ENCODE measurements around the gene TBCC.
"Not testable (repeated sequence)": the region's sequence is repeated elsewhere in the genome, so short reads cannot be mapped to it uniquely, and the experiment has no call there.

The TBCC gene

DNA sequence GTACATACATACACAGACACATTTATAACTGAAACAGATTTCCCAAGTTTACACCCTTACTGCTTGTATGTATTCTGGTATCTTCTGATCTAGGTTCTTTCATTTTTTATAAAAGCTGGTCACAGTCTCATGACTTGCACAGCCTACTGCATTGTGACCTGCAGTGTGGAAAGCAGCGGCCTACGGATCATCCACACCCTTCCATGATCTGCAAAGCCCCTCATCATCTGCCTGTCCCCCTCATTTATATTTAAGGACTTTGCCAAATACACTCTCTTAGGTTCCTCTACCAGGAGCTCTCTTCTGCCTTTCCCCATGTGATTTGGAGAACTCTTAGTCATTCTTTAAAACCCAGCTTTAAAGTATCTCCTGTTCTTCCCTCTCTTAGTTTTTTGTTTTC, 23.9 kb upstream of the TBCC start:
- no peak for DNase-seq (ENCODE audit: low spot score)

DNA sequence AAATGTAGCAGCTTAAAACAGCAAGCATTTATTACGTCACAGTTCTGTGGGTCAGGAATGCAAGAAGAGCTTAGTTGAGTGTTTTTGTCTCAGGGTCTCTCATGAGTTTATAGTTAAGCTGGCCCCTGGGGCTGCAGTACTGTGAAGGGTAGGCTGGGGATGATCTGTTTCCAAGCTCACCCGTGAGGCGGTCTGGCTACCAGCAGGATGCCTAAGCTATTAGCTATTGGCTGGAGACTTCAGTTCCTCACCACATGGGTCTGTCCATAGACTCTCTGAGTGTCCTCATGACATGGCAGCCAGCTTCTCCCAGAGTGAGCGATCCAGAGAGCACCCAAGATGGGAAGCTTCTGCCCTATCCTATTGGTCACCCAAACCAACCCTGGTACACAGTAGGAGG, 23.1 kb upstream of the TBCC start:
- no peak for DNase-seq (ENCODE audit: low spot score)

DNA sequence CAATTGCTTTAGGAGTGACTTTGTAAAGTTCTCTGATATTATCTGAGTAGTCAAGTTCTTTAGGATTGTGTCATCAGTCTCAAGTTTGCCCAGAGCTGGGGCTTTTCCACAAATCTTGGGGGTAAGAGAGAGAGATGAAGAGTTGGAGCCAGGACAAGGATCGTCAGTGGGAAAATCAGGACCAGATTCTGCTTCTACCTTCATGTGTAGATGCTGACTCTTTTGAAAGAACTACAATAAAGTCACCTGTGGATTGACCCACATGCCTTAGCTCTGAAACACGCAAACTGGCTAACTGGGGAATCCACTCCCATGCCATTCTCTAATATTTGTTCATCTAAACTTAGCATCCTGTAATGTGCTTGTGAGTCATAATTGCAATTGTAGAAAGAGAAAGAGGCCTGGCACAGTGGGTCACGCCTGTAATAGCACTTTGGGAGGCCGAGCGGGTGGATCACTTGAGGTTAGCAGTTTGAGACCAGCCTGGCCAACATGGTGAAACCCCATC, 20.3 kb upstream of the TBCC start:
- no peak for DNase-seq (ENCODE audit: low spot score)

DNA sequence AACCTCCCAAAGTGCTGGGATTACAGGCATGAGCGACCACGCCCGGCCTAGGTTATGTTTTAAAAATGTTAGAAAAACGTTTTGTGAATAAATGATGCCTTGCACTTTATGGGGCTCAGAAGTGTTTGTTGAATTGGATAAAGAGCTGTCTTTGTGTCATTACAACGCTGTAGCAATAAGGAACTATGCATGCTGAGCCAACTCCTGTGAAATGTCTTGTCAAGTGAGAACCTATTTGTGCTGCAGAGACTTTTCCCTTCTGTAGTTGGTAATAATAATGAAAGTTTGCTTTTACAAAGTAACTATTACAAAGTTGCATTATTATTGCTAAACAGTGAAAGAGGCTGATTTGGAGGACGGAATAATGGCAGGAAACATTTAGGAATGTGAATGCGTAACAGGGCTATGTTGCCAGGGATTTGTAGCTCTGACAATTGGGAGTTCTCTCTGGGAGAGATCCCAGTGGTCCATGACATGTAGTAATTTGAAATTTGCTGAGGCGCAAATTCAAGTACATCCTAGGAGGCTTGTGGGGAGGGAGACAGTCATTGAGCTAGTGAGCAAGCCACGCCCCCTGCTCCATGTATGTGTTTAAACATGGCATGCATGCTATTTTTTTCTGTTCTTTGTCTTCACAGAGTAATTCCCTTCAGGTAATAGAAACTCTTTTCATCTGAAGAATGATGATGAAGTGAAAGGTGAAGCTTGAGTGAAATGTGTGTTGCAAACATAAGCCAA, 19.2 kb upstream of the TBCC start:
- no peak for DNase-seq (ENCODE audit: low spot score)

DNA sequence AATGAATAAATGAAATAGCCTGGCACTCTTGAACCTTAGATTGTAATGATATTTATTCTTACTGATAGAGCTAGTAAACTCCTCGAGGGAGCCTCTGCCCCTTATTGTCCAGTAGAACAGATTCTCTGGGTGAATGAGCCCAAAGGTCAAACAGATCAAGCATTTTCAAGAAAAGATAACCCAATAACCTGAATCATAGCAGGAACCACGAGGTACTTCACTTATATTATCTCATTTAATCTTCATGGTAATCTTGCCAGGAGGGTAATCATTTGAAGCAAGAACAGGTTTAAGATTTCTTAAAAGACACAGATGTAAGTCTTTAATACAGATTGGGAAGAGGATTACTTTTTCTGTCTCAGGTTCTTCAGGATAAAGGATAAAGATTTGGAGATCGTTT, 17.0 kb upstream of the TBCC start:
- DNase-seq (ENCODE audit: low spot score) = no peak

DNA sequence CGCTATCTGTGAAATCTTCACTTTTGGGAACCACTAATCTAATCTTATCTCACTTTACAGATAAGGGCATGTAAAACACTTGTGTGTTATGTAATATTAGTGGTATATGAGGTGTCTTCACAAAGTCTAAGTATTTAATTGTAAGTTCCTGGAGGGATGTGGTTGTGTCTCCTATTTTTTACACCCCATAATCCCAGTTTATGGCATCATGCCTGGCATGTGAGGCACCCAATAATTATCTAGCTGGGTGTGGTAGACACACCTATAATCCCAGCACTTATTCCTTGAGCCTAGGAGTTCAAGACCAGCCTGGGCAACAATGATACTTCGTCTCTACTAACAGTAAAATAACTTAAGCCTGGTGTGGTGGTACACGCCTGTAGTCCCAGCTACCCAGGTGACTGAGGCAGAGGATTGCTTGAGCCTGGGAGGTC, 16.5 kb upstream of the TBCC start:
- no peak for DNase-seq (ENCODE audit: low spot score)

DNA sequence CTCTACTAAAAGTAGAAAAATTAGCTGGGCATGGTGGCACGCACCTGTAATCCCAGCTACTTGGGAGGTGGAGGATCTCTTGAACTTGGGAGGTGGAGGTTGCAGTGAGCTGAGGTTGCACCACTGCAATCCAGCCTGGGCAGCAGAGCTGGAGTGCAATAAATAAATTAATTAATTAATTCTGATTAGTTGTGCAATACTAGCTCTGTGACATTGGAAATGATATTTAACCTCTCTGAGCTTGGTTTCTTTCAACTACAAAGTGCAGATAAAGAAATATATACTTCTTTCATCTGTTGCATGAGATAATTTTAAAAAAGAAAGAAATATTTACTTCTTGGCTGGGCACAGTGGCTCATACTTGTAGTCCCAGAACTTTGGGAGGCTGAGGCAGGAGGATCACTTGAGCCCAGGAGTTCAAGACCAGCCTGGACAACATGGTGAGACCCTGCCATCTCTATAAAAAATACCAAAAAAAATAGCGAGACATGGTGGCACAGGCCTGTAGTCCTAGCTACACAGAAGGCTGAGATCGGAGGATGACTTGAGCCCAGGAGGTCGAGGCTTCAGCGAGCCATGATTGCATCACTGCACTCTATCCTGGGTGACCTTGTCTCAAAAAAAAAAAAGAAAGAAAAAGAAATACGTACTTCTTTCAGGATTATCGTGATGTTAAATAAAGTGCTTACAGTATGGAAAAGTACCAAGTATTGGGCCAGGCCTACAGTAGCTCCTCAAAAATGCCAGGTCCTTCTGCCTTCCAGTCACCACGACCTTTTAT, 15.6 kb upstream of the TBCC start:
- DNase-seq (ENCODE audit: low spot score) = no peak

DNA sequence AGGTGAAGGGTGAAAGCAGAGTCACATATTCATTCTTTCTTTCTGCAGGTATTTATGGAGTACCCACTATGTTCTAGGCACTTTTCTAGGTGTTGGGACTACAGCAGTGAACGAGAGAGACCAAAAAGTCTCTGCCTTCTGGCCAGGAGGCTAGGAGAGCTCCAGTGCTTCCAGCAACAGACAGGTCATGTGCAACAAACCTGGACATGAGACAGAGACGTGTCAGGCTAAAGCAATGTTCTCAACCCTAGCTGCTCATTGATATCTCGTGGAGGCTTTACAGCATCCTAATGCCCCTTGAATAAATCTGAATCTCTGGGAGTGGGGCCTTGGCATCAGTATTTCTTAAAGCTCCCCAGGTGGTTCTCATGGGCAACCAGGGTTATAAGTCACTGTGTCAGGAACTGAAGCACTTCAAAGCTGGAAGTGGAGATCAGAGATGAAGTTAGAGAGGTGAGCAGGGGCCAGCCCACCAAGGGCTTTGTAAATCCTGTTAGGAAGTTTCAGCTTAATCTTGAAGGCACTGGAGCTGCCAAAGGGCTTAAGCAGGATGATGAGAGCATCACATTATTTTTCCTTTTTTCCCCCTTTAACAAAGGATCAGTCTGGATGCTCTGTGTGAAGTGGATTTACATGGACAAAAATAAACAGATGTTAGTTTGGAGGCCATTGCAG, 13.0 kb upstream of the TBCC start:
- no peak for DNase-seq (ENCODE audit: low spot score)

DNA sequence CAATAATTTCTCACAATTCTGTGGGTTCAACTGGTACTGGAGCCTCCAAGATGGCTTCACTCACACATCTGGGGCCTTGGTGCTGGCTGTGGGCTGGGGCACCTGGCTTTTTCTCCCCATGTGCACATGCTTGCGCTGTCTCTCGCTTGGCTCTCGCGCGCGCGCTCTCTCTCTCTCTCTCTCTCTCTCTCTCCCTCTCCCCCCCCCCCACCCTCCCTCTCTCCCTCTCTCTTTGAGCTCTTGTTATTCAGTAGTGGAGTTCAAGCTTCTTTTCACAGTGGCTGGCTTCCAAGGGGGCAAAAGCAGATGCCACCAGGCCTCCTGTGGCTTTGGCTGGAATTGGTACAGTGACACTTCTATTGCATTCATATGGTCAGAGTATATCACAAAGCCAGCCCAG, 10.8 kb upstream of the TBCC start:
- no peak for DNase-seq (ENCODE audit: low spot score)

DNA sequence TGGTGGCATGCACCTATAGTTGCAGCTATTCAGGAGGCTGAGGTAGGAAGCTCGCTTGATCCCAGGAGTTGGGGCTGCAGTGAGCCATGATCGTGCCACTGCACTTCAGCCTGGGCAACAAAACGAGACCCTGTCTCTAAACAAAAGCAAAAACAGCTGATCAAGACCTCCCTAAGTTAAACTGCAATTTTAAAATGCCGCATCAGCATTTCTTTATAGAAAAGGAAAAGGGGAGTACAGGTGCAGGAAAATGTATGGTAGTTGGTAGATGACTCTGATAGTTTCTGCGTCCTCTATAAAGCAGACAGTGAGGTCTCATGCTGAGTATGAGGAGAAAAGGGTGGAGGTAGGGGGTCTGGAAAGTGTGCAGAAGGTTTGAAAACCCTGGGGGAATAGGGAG, 8.9 kb upstream of the TBCC start:
- DNase-seq (ENCODE audit: low spot score) = no peak

DNA sequence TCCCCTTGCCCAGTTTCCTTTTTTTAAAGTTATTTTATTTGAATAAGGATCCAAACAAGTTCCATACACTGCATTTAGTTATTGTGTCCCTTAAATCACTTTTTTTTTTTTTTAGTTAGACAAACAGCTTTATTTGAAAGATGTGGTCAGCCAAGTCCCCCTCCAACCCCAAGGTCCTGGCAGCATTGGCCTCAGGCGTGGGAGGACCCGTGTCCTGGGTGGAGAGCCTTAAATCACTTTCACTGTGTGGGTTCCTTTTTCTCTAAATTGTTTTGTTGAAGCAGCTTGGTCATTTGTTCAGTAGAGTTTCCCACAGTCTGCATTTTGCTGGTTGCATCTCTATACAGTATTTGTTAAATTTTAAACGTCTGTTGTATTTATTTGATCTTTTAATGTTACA, 5.2 kb upstream of the TBCC start:
- DNase-seq (ENCODE audit: low spot score) = no peak

DNA sequence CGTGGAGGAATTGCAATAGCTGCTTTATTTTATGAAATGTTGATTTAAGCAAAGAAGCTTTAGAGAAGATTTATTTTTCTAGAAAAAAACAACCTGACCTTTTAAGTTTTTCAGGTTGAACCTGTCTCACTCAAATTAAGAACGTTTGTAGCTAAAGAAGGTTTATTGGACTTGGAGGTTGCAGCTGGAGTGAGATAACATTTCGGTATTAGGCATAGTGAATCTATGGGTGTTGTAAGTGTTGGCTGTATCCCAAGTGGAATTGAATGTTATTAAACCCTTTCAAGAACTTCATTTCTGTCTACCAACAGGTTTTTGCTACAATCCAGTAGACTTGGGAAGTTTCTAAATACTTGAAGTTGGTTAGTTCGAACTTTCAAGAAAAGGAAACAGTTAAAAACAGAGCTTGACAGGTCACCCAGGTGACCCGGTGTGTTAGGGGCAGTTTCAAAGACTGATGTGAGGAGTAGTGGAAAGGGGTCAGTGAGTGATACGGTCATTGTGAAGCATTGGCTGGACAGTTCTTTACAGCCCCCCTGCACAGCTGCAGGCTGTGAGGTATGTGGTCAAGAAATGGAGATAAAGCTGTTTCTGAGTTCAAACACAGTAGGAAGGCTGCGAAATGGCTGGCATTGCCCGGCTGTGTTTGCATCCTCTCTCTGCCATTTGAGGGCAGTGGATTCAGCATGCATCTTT, 2.4 kb upstream of the TBCC start:
- DNase-seq (ENCODE audit: low spot score) = no peak

DNA sequence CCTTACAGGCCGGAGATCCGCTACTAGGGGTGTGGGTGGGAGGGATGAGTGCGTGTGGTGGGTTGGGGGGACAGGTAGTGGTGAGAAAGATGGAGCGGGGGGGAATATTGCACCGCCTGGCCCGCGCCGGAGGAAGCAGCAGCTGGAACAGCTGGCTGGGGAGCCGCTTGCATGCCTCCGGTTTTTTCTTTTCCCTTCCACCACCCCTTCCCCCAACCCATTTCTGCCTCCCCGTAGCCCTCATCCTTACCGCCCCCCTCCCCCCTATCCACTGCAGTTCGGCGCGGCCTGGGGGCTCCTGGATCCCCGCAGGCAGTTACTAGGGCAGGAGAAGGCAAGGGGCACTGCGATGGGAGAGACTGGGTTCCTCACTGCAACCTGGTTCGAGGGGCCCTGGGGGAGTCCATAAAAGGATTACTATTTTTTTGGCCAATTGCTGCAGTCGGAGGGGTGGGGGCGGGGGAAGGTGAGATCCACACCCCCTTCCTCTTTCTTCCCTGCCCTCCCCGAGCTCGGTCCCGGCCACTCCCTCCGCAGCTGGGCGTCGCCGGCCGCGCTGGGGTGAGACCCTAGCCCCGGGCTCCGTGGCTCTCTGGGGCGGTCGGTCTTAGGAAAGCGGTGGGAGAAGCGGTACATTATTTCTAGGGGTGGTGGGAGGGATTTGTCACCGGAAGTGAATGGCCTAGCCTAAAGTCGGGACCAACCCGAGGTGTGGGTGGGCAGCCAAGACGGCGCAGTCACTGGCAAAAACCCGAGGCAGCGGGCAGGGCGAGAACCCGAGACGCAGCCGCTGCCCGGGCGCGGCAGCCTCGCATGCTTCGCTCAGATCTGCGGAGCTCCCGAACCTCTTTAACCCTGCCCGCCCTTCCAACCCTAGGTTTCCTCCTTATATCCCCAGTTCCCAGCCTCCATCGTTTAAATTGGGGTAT, 824 bp upstream of the TBCC start:
- peak; percentile 95 for DNase-seq (ENCODE audit: low spot score)

DNA sequence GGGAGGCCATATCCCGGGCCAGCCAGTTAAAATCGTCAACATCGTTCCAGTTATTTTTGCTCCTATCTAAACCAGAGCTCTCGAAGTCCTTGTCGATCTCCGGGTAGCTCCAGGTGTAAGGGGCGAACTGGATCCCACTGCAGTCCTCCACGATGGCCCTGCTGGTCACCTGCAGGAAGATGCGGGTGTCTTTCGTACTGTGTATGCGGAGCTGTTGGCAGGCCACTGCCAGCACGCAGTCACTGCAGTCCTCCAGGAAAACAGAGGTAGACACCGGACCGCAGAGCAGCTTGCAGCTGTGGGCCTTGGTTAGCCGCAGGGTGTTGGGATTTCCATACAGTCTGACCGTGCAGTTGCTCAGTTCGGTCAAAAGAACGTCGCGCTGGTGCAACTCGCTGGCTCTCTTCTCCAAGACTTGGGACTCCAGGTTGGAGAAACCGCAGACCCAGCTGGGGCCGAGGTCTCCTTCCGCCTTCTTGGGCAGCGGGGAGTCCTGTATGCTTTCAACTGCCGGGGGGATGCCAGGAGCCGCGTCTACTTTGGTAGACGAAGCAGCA, 742 bp downstream of the TBCC start:
- DNase-seq (ENCODE audit: low spot score) = no peak

DNA sequence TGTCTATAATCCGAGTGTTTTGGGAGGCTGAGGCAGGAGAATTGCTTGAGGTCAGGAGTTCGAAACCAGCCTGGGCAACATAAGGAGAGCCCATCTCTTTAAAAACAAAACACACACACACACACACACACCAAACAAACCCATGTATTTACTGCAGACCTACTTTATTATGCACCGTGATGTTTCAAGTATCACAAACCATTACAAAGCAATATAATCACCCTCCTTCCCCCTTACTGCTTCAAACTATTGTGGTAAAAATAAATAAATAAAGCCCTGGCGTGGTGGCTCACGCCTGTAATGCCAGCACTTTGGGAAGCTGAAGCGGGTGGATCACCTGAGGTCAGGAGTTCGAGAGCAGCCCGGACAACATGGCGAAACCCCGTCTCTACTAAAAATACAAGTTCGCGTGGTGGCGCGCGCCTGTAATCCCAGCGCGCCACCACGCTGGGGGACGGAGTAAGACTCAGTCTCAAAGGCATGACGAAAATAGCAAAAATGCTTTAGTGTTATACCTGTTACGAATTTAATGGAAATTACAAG, 1.5 kb downstream of the TBCC start:
- no peak for DNase-seq (ENCODE audit: low spot score)

DNA sequence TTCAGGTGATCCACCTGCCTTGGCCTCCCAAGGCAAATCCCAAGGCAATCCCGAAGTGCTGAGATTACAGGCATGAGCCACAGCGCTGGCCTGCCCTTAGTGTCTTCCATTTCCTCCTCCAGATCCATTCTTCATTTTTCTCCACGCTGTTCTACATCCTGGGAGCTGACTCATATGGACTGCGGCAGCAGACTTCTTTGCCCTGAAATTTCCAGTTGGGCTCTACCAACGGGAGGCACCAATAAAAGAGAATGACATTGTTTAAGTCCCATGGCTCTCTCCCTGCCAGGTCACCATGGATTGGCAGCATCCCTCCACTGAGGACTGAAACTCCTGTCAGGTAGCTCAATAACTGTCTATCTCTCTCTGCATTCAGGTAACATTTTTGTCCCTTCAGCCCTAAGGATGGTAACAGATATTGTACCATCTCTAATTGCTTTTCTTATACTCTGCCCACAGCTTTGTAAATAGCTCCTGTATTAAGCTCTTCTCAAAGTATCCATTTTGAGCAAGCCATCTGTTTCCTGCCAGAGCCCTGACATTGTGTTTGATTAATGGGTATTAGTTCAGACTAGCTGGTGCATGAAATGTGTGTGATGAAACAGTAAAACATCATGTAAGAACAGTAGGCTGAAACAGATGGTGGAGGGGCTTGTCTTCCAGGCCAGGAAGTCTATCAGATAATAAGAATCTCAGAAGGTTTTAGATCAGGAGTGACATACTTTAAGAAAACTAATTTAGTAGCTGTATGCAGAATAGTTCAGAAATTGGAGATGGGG, 3.6 kb downstream of the TBCC start:
- peak; percentile 24 for DNase-seq (ENCODE audit: low spot score)

DNA sequence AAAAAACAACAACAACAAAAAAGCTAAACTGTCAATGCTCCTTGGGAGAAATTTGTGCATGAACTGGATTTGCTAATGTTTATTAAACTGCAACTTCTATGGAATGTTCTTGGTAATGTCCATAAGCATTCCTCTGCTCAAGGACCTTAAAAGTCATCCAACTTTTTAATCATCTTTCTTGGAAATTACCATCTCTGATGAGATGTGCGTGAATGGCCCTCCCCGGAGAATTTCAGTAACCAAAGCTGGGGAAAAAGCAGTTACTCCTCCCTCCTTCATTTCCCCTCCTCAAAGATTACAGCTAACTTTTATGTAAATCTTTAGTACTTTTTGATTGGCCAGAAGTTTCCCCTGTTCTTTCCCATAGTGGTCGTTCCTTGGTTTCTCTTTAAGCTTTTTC, 5.2 kb downstream of the TBCC start:
- no peak for DNase-seq (ENCODE audit: low spot score)

DNA sequence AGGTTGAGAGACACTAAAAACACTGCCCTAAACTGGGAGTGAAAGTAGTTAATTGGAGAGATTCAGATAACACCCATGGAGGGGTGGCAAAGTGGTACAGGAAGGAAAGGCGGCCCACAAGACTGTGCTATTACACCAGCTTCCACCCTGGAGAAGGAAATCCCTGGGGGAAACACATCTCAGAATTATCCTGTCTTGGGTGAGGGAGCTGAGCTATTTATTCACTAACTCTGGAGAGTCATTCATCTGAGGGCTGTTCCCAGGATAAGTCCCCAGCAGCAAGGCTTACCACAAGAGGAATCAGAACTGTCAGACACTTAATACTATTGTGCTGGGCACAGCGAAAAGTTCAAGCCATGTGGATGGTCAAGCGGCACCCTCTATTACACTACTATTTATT, 9.9 kb downstream of the TBCC start:
- no peak for DNase-seq (ENCODE audit: low spot score)

DNA sequence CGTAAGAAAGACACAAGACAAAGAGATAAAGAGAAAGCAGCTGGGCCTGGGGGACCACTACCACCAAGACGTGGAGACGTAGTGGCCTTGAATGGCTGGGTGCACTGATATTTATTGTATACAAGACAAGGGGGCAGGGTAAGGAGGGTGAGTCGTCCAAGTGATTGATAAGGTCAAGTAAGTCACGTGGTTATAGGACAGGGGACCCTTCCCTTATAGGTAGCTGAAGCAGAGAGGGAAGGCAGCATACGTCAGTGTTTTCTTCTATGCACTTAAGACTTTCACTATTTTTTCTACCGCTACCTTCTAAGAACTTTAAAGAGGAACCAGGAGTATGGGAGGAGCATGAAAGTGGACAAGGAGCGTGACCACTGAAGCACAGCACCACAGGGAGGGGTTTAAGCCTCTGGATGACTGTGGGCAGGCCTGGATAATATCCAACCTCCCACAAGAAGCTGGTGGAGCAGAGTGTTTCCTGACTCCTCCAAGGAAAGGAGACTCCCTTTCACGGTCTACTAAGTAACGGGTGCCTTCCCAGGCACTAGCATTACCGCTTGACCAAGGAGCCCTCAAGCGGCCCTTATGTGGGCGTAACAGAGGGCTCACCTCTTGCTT, 11.9 kb downstream of the TBCC start:
- not testable (repeated sequence) for DNase-seq (ENCODE audit: low spot score)
